Endodermal cell (in vitro differentiated cells): ENCODE measurements around the gene PNMT. TPM values are rescaled to one million over a fixed set of nuclear protein-coding genes. Genes with fewer than 3 reads are reported as not detected.

Experiments used
- DNase-seq: peaks from one replicate; pipeline ENCODE4 v3.0.0-alpha.2; 2017
- H3K27ac ChIP-seq: 2 replicates; pipeline ENCODE4 v1.5.1; 2013; ENCODE audit warnings: mild to moderate bottlenecking, low read depth, low read length, moderate library complexity
- H3K27me3 ChIP-seq: 2 replicates; pipeline ENCODE4 v1.6.1; 2013; ENCODE audit warnings: mild to moderate bottlenecking, low read length, moderate library complexity; ENCODE audit not compliant: insufficient read depth, control insufficient read depth, poor library complexity, severe bottlenecking
- H3K36me3 ChIP-seq: 2 replicates; pipeline ENCODE4 v1.7.0; 2013; ENCODE audit warnings: mild to moderate bottlenecking, low read length, moderate library complexity; ENCODE audit not compliant: control insufficient read depth, insufficient read depth
- H3K4me1 ChIP-seq: one replicate; pipeline ENCODE4 v1.7.0; 2013; ENCODE audit warnings: low read length; ENCODE audit not compliant: control insufficient read depth, insufficient read depth
- H3K4me3 ChIP-seq: 2 replicates; pipeline ENCODE4 v1.5.1; 2013; ENCODE audit warnings: mild to moderate bottlenecking, low read length, moderate library complexity
- H3K9ac ChIP-seq: 2 replicates; pipeline ENCODE4 v1.6.1; 2013; ENCODE audit warnings: mild to moderate bottlenecking, low read length, moderate library complexity; ENCODE audit not compliant: poor library complexity, severe bottlenecking; ENCODE audit errors: extremely low read depth
- H3K9me3 ChIP-seq: 2 replicates; pipeline ENCODE4 v1.6.1; 2013; ENCODE audit warnings: mild to moderate bottlenecking, low read length, moderate library complexity; ENCODE audit not compliant: control insufficient read depth
- H3K27ac Mint-ChIP-seq: 2 replicates; pipeline ENCODE4 v1.8.0; 2020; ENCODE audit warnings: mixed read lengths
- H3K27me3 Mint-ChIP-seq: 2 replicates; pipeline ENCODE4 v1.8.0; 2021; ENCODE audit warnings: mild to moderate bottlenecking, mixed read lengths; ENCODE audit not compliant: insufficient read depth
- H3K36me3 Mint-ChIP-seq: 2 replicates; pipeline ENCODE4 v1.8.0; 2020; ENCODE audit warnings: low read depth, mixed read lengths
- H3K4me1 Mint-ChIP-seq: 2 replicates; pipeline ENCODE4 v1.8.0; 2020; ENCODE audit warnings: mixed read lengths
- H3K4me3 Mint-ChIP-seq: 2 replicates; pipeline ENCODE4 v1.8.0; 2020; ENCODE audit warnings: mild to moderate bottlenecking, moderate library complexity, mixed read lengths
- H3K9me3 Mint-ChIP-seq: 2 replicates; pipeline ENCODE4 v1.8.0; 2020; ENCODE audit warnings: mild to moderate bottlenecking, mixed read lengths
- CTCF ChIP-seq: fragments of 200-600 bp; sonication (generic); conservative IDR thresholded peaks from 2 replicates; pipeline ENCODE4 v1.5.0; 2021; ENCODE audit warnings: antibody characterized with exemption, mild to moderate bottlenecking
- WGBS, 2 experiments: methylation state at CpG; one replicate each; pipeline versions ENCODE4 v1.1.5 to v1.1.7; 2013; ENCODE audit warnings: missing lambda C conversion rate in 2 of 2, mixed read lengths in 1 of 2; ENCODE audit not compliant: insufficient coverage in 1 of 2, insufficient read length in 1 of 2; 5-methylcytosine and 5-hydroxymethylcytosine counted together
- total RNA-seq, 2 donors: library from RNA; stranded (reverse); fragmentation: NEBNext Ultra II Directional in 1 of 2; extraction: Animal tissue kit (Norgen Biotek cat#: 25700) in 1 of 2; gene quantifications; 2 replicates in 1 of 2; 3 replicates in 1 of 2; pipeline ENCODE4 v1.2.1, GENCODE V29; 2021

Gene PNMT
- total RNA-seq, 2 donors from 2014 or later, result 0.55 to 1.0 TPM

GRCh38 chr17:39626171-39627046 lies 41.8 kb upstream of the PNMT start, which contains the start of gene PPP1R1B:
Gene PPP1R1B, plus strand, starts transcription at chr17:39626952. Its CDS starts 441 bp downstream, at chr17:39627393.
- Histone ChIP-seq H3K27me3 (peaks cover 46% of the 10 kb centered on the region), H3K4me1 (peaks cover 10% of the 10 kb centered on the region), H3K9me3 (no peaks in the 10 kb centered on the region), H3K27ac (no peak within 1 kb of the TSS), H3K9ac (no peak within 1 kb of the TSS), H3K4me3 (peak within 1 kb of the TSS; percentile 81), H3K36me3 (no peaks in the 10 kb centered on the region)
- peaks cover 20% of the 10 kb centered on the region for H3K4me1 Mint-ChIP-seq
- H3K9me3 Mint-ChIP-seq, result no peaks in the 10 kb centered on the region
- no peaks in the 10 kb centered on the region for H3K36me3 Mint-ChIP-seq
- peak; percentile 86 for DNase-seq
- H3K4me3 Mint-ChIP-seq, result peak within 1 kb of the TSS; percentile 61
- 17 to 23% methylated on average over 14 to 29 of the region's 29 CpGs for WGBS, 2 experiments
- peaks cover 55% of the 10 kb centered on the region for H3K27me3 Mint-ChIP-seq
- H3K27ac Mint-ChIP-seq, result no peak within 1 kb of the TSS
- no peak for TF ChIP-seq CTCF

GRCh38 chr17:39627047-39627711 lies 41.1 kb upstream of the PNMT start:
- Histone ChIP-seq H3K27ac (no peak overlapping the region), H3K9me3 (no peaks in the 10 kb centered on the region), H3K9ac (no peak overlapping the region), H3K36me3 (no peaks in the 10 kb centered on the region), H3K27me3 (peaks cover 43% of the 10 kb centered on the region), H3K4me1 (peaks cover 10% of the 10 kb centered on the region), H3K4me3 (peak overlapping the region; percentile 81)
- Mint-ChIP-seq H3K27me3 (peaks cover 52% of the 10 kb centered on the region), H3K4me3 (peak overlapping the region; percentile 61), H3K27ac (no peak overlapping the region), H3K4me1 (peaks cover 26% of the 10 kb centered on the region), H3K9me3 (no peaks in the 10 kb centered on the region), H3K36me3 (no peaks in the 10 kb centered on the region)
- no peak for TF ChIP-seq CTCF
- 0 to 1% methylated on average over 8 to 70 of the region's 72 CpGs for WGBS, 2 experiments
- DNase-seq, result peak; percentile 78

- TF ChIP-seq CTCF, result no peak
- no peaks in the 10 kb centered on the region for H3K36me3 Mint-ChIP-seq
- peak overlapping the region; percentile 61 for H3K4me3 Mint-ChIP-seq
- peaks cover 52% of the 10 kb centered on the region for H3K27me3 Mint-ChIP-seq
- Histone ChIP-seq H3K4me1 (peaks cover 10% of the 10 kb centered on the region), H3K27me3 (peaks cover 43% of the 10 kb centered on the region), H3K4me3 (no peak overlapping the region), H3K9ac (no peak overlapping the region), H3K9me3 (no peaks in the 10 kb centered on the region), H3K27ac (no peak overlapping the region), H3K36me3 (no peaks in the 10 kb centered on the region)
- no peaks in the 10 kb centered on the region for H3K9me3 Mint-ChIP-seq
- peaks cover 26% of the 10 kb centered on the region for H3K4me1 Mint-ChIP-seq
- WGBS, 2 experiments, result 18 to 35% methylated on average over 6 to 16 of the region's 16 CpGs
- H3K27ac Mint-ChIP-seq, result no peak overlapping the region
- peak; percentile 83 for DNase-seq
Measured at GRCh38 chr17:39627712-39628516, 40.3 kb upstream of the PNMT start.
